Stomach (tissue), 9 donors: Measurements from ENCODE around the gene ALK. TPM values are rescaled to one million over a fixed set of nuclear protein-coding genes. Genes with fewer than 3 reads are reported as not detected.

Experiments
- DNase-seq, 2 donors: peaks; one replicate each; pipeline versions ENCODE4 v3.0.0 to v3.0.0-alpha.2; 2013 to 2019
- H3K27ac ChIP-seq, 5 donors: fragments of 200-600 bp in 4 of 5; sonication (generic) in 4 of 5; one replicate each; pipeline ENCODE4 v1.5.1; 2013 to 2019; ENCODE audit warnings: mild to moderate bottlenecking in 1 of 5, moderate library complexity in 1 of 5
- H3K27me3 ChIP-seq, 3 donors: fragments of 200-600 bp; sonication (generic); one replicate each; pipeline ENCODE4 v1.5.1; 2017 to 2019; ENCODE audit warnings: mixed run types in 1 of 3
- H3K36me3 ChIP-seq, 4 donors: fragments of 200-600 bp; sonication (generic); 1 replicate in 3 of 4; 2 replicates in 1 of 4; pipeline ENCODE4 v1.5.1; 2016 to 2019
- H3K4me1 ChIP-seq, 4 donors: fragments of 200-600 bp; sonication (generic); one replicate each; pipeline ENCODE4 v1.5.1; 2016 to 2019
- H3K4me3 ChIP-seq, 4 donors: fragments of 200-600 bp; sonication (generic) in 3 of 4; one replicate each; pipeline ENCODE4 v1.5.1; 2016 to 2019; ENCODE audit warnings: mild to moderate bottlenecking in 1 of 4
- H3K9me3 ChIP-seq, 4 donors: fragments of 200-600 bp; sonication (generic); one replicate each; pipeline ENCODE4 v1.5.1; 2016 to 2019
- CTCF ChIP-seq, 7 experiments: fragments of 450-650 bp in 4 of 7; fragments of 200-600 bp in 3 of 7; sonication (generic) in 3 of 7; IDR thresholded peaks; one replicate each; pipeline ENCODE4 v1.5.1; 2016 to 2019; ENCODE audit warnings: antibody characterized with exemption in 7 of 7, control low read depth in 2 of 7, mild to moderate bottlenecking in 1 of 7
- EP300 ChIP-seq: sonication (generic); formaldehyde crosslinking; IDR thresholded peaks from one replicate; pipeline ENCODE4 v1.6.1; 2017; ENCODE audit warnings: antibody characterized with exemption
- POLR2A ChIP-seq, 4 donors: fragments of 450-650 bp; IDR thresholded peaks; one replicate each; pipeline ENCODE4 v1.6.1; 2016; ENCODE audit warnings: antibody characterized with exemption in 4 of 4, control low read depth in 2 of 4, mild to moderate bottlenecking in 1 of 4, moderate library complexity in 1 of 4
- POLR2AphosphoS5 ChIP-seq, 3 donors: sonication (generic); formaldehyde crosslinking; IDR thresholded peaks; one replicate each; pipeline ENCODE4 v1.6.1; 2016; ENCODE audit warnings: antibody characterized with exemption in 3 of 3
- WGBS, 5 donors: extraction: QIAGEN DNeasy Blood & Tissue Kit in 3 of 5; methylation state at CpG; one replicate each; pipeline versions ENCODE4 v1.1.5 to v1.1.7; 2013 to 2018; 5-methylcytosine and 5-hydroxymethylcytosine counted together
- intact Hi-C: fragments of 100-400 bp; cut with DNase I; formaldehyde crosslinking; loops from one replicate; pipeline ENCODE4 v1.15.1; 2023; ENCODE audit warnings: low total_unique reads
- polyA plus RNA-seq, 3 donors: library from polyadenylated mRNA; stranded (reverse); fragments of 200-250 nt; gene quantifications; one replicate each; pipeline ENCODE4 v1.2.3, GENCODE V29; 2013
- total RNA-seq, 5 donors: library from RNA; depleted of rRNA; stranded (reverse); fragments of >200 nt; gene quantifications; one replicate each; pipeline versions ENCODE4 v1.1.0 to v1.2.3, GENCODE V29; 2014 to 2016
- donor health status: healthy with polysubstance abuse.
- donor health status: Bipolar disorder and iron deficiency.
- donor health status: healthy.

ALK gene
- total and polyA plus RNA-seq, 8 donors, result 0.13 to 0.92 TPM; not detected in 6

- Histone ChIP-seq H3K4me3 (no peak overlapping the region), H3K27me3 (no peaks in the 10 kb centered on the region), H3K9me3 (no peaks in the 10 kb centered on the region), H3K4me1 (no peaks in the 10 kb centered on the region), H3K27ac (no peak overlapping the region), H3K36me3 (no peaks in the 10 kb centered on the region)
- WGBS, 5 donors, result 85 to 92% (median 89%) methylated on average over 1 of the region's 1 CpG
- DNase-seq, result no peak
- TF ChIP-seq CTCF (IDR thresholded peaks at IDR 0.05), result no peak
- no peak for TF ChIP-seq EP300
- no peak for TF ChIP-seq POLR2A (IDR thresholded peaks at IDR 0.05)
- TF ChIP-seq POLR2AphosphoS5 (IDR thresholded peaks at IDR 0.05), result no peak
- intact Hi-C loops, result no loop called here
These were observed 218.1 kb downstream of the ALK start for GRCh38 chr2:29703336-29703735.

- H3K27me3 ChIP-seq, result no peaks in the 10 kb centered on the region
- H3K27ac ChIP-seq, result no peak overlapping the region
- H3K9me3 ChIP-seq, result no peaks in the 10 kb centered on the region
- H3K4me3 ChIP-seq, result no peak overlapping the region
- no peaks in the 10 kb centered on the region for H3K36me3 ChIP-seq
- no peak for DNase-seq
- H3K4me1 ChIP-seq, result no peaks in the 10 kb centered on the region
- intact Hi-C loops, result no loop called here
- 84 to 91% (median 87%) methylated on average over 2 of the region's 2 CpGs for WGBS, 5 donors
- TF ChIP-seq EP300 (no peak), POLR2AphosphoS5 (IDR thresholded peaks at IDR 0.05) (no peak), POLR2A (IDR thresholded peaks at IDR 0.05) (no peak), CTCF (IDR thresholded peaks at IDR 0.05) (no peak)
These were observed 219.1 kb downstream of the ALK start for GRCh38 chr2:29702276-29702675.

GRCh38 chr2:29700560-29700959, 220.8 kb downstream of the ALK start:
- 66 to 78% (median 76%) methylated on average over 2 of the region's 2 CpGs for WGBS, 5 donors
- H3K4me3 ChIP-seq, result no peak overlapping the region
- no peaks in the 10 kb centered on the region for H3K9me3 ChIP-seq
- intact Hi-C loops, result no loop called here
- H3K36me3 ChIP-seq, result no peaks in the 10 kb centered on the region
- H3K4me1 ChIP-seq, result no peaks in the 10 kb centered on the region
- H3K27ac ChIP-seq, result no peak overlapping the region
- no peak for DNase-seq
- H3K27me3 ChIP-seq, result no peaks in the 10 kb centered on the region
- no peak for TF ChIP-seq EP300
- TF ChIP-seq POLR2AphosphoS5 (IDR thresholded peaks at IDR 0.05), result no peak
- TF ChIP-seq CTCF (IDR thresholded peaks at IDR 0.05), result no peak
- TF ChIP-seq POLR2A (IDR thresholded peaks at IDR 0.05), result no peak

- Histone ChIP-seq H3K36me3 (no peaks in the 10 kb centered on the region), H3K4me3 (no peak overlapping the region), H3K27ac (no peak overlapping the region), H3K27me3 (no peaks in the 10 kb centered on the region), H3K4me1 (no peaks in the 10 kb centered on the region), H3K9me3 (no peaks in the 10 kb centered on the region)
- no peak for DNase-seq
- WGBS, 5 donors, result 62 to 77% (median 66%) methylated on average over 4 of the region's 4 CpGs
- TF ChIP-seq POLR2A (IDR thresholded peaks at IDR 0.05) (no peak), POLR2AphosphoS5 (IDR thresholded peaks at IDR 0.05) (no peak), EP300 (no peak), CTCF (IDR thresholded peaks at IDR 0.05) (no peak)
- intact Hi-C loops, result no loop called here
These were observed 222.3 kb downstream of the ALK start for GRCh38 chr2:29699045-29699444.
